Medulla oblongata (tissue), 1 donor: ENCODE measurements around the gene LGR5.

Experiments used
- DNase-seq: peaks from one replicate; pipeline ENCODE4 v3.0.0-alpha.2; 2015; ENCODE audit errors: extremely low spot score

The LGR5 gene

GRCh38 chr12:71439362-71439612 is 311 bp upstream of the LGR5 start:
- DNase-seq, result no peak

GRCh38 chr12:71440345-71440762 is 756 bp downstream of the LGR5 start:
- peak; percentile 19 for DNase-seq

- DNase-seq, result peak; percentile 25
These were observed 1.5 kb downstream of the LGR5 start for GRCh38 chr12:71440763-71441748.

- DNase-seq, result peak; percentile 47
These were observed 2.4 kb downstream of the LGR5 start for GRCh38 chr12:71441836-71442566.

- DNase-seq, result peak; percentile 33
These were observed 3.0 kb downstream of the LGR5 start for GRCh38 chr12:71442567-71442931.

- no peak for DNase-seq
These were observed 5.5 kb downstream of the LGR5 start for GRCh38 chr12:71445071-71445470.

GRCh38 chr12:71447691-71448132 is 8.1 kb downstream of the LGR5 start:
- DNase-seq, result peak; percentile 70

GRCh38 chr12:71448150-71448581 is 8.6 kb downstream of the LGR5 start:
- no peak for DNase-seq

- DNase-seq, result no peak
These were observed 9.9 kb downstream of the LGR5 start for GRCh38 chr12:71449373-71450070.

- no peak for DNase-seq
These were observed 12.4 kb downstream of the LGR5 start for GRCh38 chr12:71452006-71452405.

- peak; percentile 33 for DNase-seq
These were observed 15.6 kb downstream of the LGR5 start for GRCh38 chr12:71455028-71455737.

GRCh38 chr12:71456316-71456715 is 16.7 kb downstream of the LGR5 start:
- DNase-seq, result peak; percentile 82

- peak; percentile 46 for DNase-seq
These were observed 17.4 kb downstream of the LGR5 start for GRCh38 chr12:71456990-71457389.

- no peak for DNase-seq
These were observed 20.7 kb downstream of the LGR5 start for GRCh38 chr12:71460318-71460717.

- no peak for DNase-seq
These were observed 21.4 kb downstream of the LGR5 start for GRCh38 chr12:71460850-71461609.

- no peak for DNase-seq
These were observed 22.3 kb downstream of the LGR5 start for GRCh38 chr12:71461787-71462328.

GRCh38 chr12:71465796-71466195 is 26.2 kb downstream of the LGR5 start:
- DNase-seq, result no peak

- DNase-seq, result no peak
These were observed 29.7 kb downstream of the LGR5 start for GRCh38 chr12:71469258-71469750.

- DNase-seq, result no peak
These were observed 32.9 kb downstream of the LGR5 start for GRCh38 chr12:71472441-71472911.

GRCh38 chr12:71474791-71475190 is 35.2 kb downstream of the LGR5 start:
- DNase-seq, result no peak
